ENCODE measurements around the gene KAZN. TPM values are rescaled to one million over a fixed set of nuclear protein-coding genes. Genes with fewer than 3 reads are reported as not detected.

KAZN gene
- total RNA-seq, 4 donors from 2014 or later = 9.2 to 30.6 (median 21.2) TPM

- ATAC-seq (ENCODE audit: low FRiP score) (no peak), DNase-seq (ENCODE audit: low spot score) (no peak)
- TF ChIP-seq CTCF (IDR thresholded peaks at IDR 0.05) = no peak
These were observed 125.8 kb downstream of the KAZN start for GRCh38 chr1:14724246-14724645.

GRCh38 chr1:14724678-14725077 lies 126.2 kb downstream of the KAZN start:
- DNase-seq (ENCODE audit: low spot score) (no peak), ATAC-seq (ENCODE audit: low FRiP score) (no peak)
- no peak for TF ChIP-seq CTCF (IDR thresholded peaks at IDR 0.05)

- ATAC-seq (ENCODE audit: low FRiP score) = no peak
- no peak for TF ChIP-seq CTCF (IDR thresholded peaks at IDR 0.05)
- DNase-seq (ENCODE audit: low spot score) = no peak
These were observed 126.8 kb downstream of the KAZN start for GRCh38 chr1:14725238-14725637.

GRCh38 chr1:14725695-14726094 lies 127.2 kb downstream of the KAZN start:
- DNase-seq (ENCODE audit: low spot score) = no peak
- ATAC-seq (ENCODE audit: low FRiP score) = no peak
- no peak for TF ChIP-seq CTCF (IDR thresholded peaks at IDR 0.05)

- no peak for ATAC-seq (ENCODE audit: low FRiP score)
- no peak for TF ChIP-seq CTCF (IDR thresholded peaks at IDR 0.05)
These were observed 128.1 kb downstream of the KAZN start for GRCh38 chr1:14726606-14727005.

GRCh38 chr1:14728516-14728915 lies 130.0 kb downstream of the KAZN start:
- TF ChIP-seq CTCF (IDR thresholded peaks at IDR 0.05) = no peak
- no peak for DNase-seq (ENCODE audit: low spot score)
- no peak for ATAC-seq (ENCODE audit: low FRiP score)

More at GRCh38 chr1:14726606-14727005, 128.1 kb downstream of the KAZN start:
- no peak for DNase-seq (ENCODE audit: low spot score)

- TF ChIP-seq CTCF (IDR thresholded peaks at IDR 0.05) = no peak
- DNase-seq (ENCODE audit: low spot score) (no peak), ATAC-seq (ENCODE audit: low FRiP score) (no peak)
These were observed 134.2 kb downstream of the KAZN start for GRCh38 chr1:14732728-14733047.

Measured in omental fat pad (tissue), 4 donors.